Activated CD4-positive, alpha-beta T cell treated with anti-CD3 and anti-CD28 coated beads, Interleukin-2, amount 50 U/mL, for 16 hours (primary cell): ENCODE measurements around the gene EEF2KMT.

Experiments used
- DNase-seq: peaks from one replicate; pipeline ENCODE4 v3.0.0-alpha.2; 2020

The EEF2KMT gene

GRCh38 chr16:5040451-5040850, 57.1 kb downstream of the EEF2KMT start:
- DNase-seq: no peak

- no peak for DNase-seq
Measured at GRCh38 chr16:5036228-5037156, 61.1 kb downstream of the EEF2KMT start.

GRCh38 chr16:5035909-5036227, 61.7 kb downstream of the EEF2KMT start:
- no peak for DNase-seq
